HEK293 (cell line): Measurements from ENCODE around the gene EFNA2.

ENCODE experiments used
- CTCF ChIP-seq: fragments of 450-650 bp; formaldehyde crosslinking; IDR thresholded peaks from 2 replicates; pipeline ENCODE4 v1.5.1; 2016; ENCODE audit warnings: missing biosample characterization, missing genetic modification characterization
- KLF1 ChIP-seq: fragments of 450-650 bp; formaldehyde crosslinking; IDR thresholded peaks from 2 replicates; pipeline ENCODE4 v1.5.1; 2016; ENCODE audit warnings: missing biosample characterization, missing genetic modification characterization
- TCF7L2 ChIP-seq: IDR thresholded peaks from 2 replicates; pipeline ENCODE4 v1.6.1; 2011; ENCODE audit warnings: low read depth, mild to moderate bottlenecking, inconsistent platforms, low read length, moderate library complexity, borderline replicate concordance
- ZBTB20 ChIP-seq: fragments of 450-650 bp; formaldehyde crosslinking; IDR thresholded peaks from 2 replicates; pipeline ENCODE4 v1.5.1; 2016; ENCODE audit warnings: missing biosample characterization, missing genetic modification characterization
- ZBTB7A ChIP-seq: fragments of 450-650 bp; formaldehyde crosslinking; IDR thresholded peaks from 2 replicates; pipeline ENCODE4 v1.5.1; 2016; ENCODE audit warnings: low read depth, missing biosample characterization, missing genetic modification characterization
- ZIC2 ChIP-seq: fragments of 450-650 bp; formaldehyde crosslinking; IDR thresholded peaks from 2 replicates; pipeline ENCODE4 v1.5.1; 2016; ENCODE audit warnings: missing biosample characterization, missing genetic modification characterization
- ZNF292 ChIP-seq: fragments of 450-650 bp; formaldehyde crosslinking; IDR thresholded peaks from 2 replicates; pipeline ENCODE4 v1.5.1; 2016; ENCODE audit warnings: low read depth, missing biosample characterization, missing genetic modification characterization, borderline replicate concordance
- ZNF391 ChIP-seq: fragments of 450-650 bp; formaldehyde crosslinking; IDR thresholded peaks from 2 replicates; pipeline ENCODE4 v1.5.1; 2016; ENCODE audit warnings: low read depth, missing biosample characterization, missing genetic modification characterization, borderline replicate concordance
- ZNF426 ChIP-seq: fragments of 450-650 bp; formaldehyde crosslinking; IDR thresholded peaks from 2 replicates; pipeline ENCODE4 v1.5.1; 2017; ENCODE audit warnings: missing biosample characterization, missing genetic modification characterization, mild to moderate bottlenecking, inconsistent platforms, moderate library complexity
- ZNF670 ChIP-seq: fragments of 450-650 bp; formaldehyde crosslinking; IDR thresholded peaks from 2 replicates; pipeline ENCODE4 v1.5.1; 2016; ENCODE audit warnings: missing biosample characterization, missing genetic modification characterization, low read depth
- ZSCAN23 ChIP-seq: fragments of 450-650 bp; formaldehyde crosslinking; IDR thresholded peaks from 2 replicates; pipeline ENCODE4 v1.5.1; 2016; ENCODE audit warnings: missing biosample characterization, missing genetic modification characterization
- TF ChIP-seq, protein P1 (sequence below): fragments of 450-650 bp; formaldehyde crosslinking; IDR thresholded peaks from 2 replicates; pipeline ENCODE4 v1.5.1; 2016; ENCODE audit warnings: missing biosample characterization, missing genetic modification characterization
- TF ChIP-seq, protein P2 (sequence below): fragments of 450-650 bp; formaldehyde crosslinking; IDR thresholded peaks from 2 replicates; pipeline ENCODE4 v1.5.0; 2017; ENCODE audit warnings: missing biosample characterization, missing genetic modification characterization, borderline replicate concordance
- TF ChIP-seq, protein P3 (sequence below): fragments of 450-650 bp; formaldehyde crosslinking; IDR thresholded peaks from 2 replicates; pipeline ENCODE4 v1.5.1; 2017; ENCODE audit warnings: missing biosample characterization, mild to moderate bottlenecking, missing genetic modification characterization, moderate library complexity

DNA sequence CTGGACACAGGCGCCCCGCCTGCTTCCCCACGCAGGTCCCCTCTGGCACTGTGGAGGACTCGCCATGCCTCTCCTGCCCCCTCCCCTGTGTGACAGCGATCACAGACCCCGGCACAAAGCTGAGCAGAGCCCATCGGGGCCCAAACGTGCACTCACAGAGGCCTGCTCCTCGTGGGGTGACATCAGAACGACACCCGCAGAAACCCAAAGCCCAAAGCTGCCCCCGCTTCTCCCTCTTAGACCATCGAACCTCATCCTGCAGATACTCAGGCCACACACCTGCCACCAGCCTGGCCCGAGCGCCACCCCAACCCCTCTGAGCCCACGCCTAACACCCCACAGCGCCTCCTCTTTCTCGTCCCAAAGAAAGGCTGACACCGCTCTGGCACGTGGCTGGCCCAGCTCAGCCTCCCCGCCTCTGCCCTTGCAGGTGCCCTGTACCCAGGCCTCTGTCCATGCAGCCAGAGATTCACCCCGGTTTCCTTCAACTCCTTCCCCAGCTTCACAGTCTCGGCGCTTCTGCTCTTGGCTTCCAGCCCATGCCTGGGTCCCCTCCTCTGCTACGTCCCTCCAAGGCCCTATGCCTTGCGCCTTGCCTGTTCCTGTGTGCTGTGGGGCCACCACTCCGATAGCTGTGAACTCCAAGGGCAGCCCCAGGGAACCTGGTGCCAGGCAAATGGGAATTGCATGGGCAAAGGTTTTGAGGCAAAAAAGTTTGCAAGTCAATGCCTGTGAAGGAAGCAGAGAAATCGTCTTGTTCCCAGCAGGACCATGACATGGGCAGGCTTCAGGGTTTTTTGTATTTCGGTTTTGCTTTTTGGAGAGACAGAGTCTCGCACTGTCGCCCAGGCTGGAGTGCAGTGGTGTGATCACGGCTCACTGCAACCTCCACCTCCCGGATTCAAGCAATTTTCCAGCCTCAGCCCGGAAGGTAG lies 47.0 kb upstream of the EFNA2 start:
- TF ChIP-seq CTCF (tag by site-specific recombination) = no peak
- no peak for TF ChIP-seq ZBTB7A (tag by site-specific recombination)
- TF ChIP-seq, protein P1, sequence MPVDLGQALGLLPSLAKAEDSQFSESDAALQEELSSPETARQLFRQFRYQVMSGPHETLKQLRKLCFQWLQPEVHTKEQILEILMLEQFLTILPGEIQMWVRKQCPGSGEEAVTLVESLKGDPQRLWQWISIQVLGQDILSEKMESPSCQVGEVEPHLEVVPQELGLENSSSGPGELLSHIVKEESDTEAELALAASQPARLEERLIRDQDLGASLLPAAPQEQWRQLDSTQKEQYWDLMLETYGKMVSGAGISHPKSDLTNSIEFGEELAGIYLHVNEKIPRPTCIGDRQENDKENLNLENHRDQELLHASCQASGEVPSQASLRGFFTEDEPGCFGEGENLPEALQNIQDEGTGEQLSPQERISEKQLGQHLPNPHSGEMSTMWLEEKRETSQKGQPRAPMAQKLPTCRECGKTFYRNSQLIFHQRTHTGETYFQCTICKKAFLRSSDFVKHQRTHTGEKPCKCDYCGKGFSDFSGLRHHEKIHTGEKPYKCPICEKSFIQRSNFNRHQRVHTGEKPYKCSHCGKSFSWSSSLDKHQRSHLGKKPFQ = no peak
- no peak for TF ChIP-seq TCF7L2
- TF ChIP-seq, protein P2, sequence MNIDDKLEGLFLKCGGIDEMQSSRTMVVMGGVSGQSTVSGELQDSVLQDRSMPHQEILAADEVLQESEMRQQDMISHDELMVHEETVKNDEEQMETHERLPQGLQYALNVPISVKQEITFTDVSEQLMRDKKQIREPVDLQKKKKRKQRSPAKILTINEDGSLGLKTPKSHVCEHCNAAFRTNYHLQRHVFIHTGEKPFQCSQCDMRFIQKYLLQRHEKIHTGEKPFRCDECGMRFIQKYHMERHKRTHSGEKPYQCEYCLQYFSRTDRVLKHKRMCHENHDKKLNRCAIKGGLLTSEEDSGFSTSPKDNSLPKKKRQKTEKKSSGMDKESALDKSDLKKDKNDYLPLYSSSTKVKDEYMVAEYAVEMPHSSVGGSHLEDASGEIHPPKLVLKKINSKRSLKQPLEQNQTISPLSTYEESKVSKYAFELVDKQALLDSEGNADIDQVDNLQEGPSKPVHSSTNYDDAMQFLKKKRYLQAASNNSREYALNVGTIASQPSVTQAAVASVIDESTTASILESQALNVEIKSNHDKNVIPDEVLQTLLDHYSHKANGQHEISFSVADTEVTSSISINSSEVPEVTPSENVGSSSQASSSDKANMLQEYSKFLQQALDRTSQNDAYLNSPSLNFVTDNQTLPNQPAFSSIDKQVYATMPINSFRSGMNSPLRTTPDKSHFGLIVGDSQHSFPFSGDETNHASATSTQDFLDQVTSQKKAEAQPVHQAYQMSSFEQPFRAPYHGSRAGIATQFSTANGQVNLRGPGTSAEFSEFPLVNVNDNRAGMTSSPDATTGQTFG (tag by site-specific recombination) = no peak
- no peak for TF ChIP-seq ZBTB20 (tag by site-specific recombination)
- TF ChIP-seq ZNF670 = no peak
- TF ChIP-seq ZNF426 (tag by site-specific recombination) = no peak
- no peak for TF ChIP-seq ZNF391
- TF ChIP-seq ZSCAN23 (tag by site-specific recombination) = no peak
- no peak for TF ChIP-seq ZIC2 (tag by site-specific recombination)
- TF ChIP-seq KLF1 = no peak
- TF ChIP-seq ZNF292 = no peak
- TF ChIP-seq, protein P3, sequence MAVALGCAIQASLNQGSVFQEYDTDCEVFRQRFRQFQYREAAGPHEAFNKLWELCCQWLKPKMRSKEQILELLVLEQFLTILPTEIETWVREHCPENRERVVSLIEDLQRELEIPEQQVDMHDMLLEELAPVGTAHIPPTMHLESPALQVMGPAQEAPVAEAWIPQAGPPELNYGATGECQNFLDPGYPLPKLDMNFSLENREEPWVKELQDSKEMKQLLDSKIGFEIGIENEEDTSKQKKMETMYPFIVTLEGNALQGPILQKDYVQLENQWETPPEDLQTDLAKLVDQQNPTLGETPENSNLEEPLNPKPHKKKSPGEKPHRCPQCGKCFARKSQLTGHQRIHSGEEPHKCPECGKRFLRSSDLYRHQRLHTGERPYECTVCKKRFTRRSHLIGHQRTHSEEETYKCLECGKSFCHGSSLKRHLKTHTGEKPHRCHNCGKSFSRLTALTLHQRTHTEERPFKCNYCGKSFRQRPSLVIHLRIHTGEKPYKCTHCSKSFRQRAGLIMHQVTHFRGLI (tag by site-specific recombination) = no peak
